Skin of body (tissue), 2 donors: Measurements from ENCODE around the gene SEMG2. TPM values are rescaled to one million over a fixed set of nuclear protein-coding genes. Genes with fewer than 3 reads are reported as not detected.

Experiments
- DNase-seq: peaks from one replicate; lab custom pipeline; 2025; lab: John Stamatoyannopoulos, UW
- total RNA-seq: library from RNA; depleted of rRNA; stranded (reverse); fragments of >200 nt; gene quantifications from one replicate; pipeline ENCODE4 v1.2.3, GENCODE V29; 2014

Gene SEMG2, protein sequence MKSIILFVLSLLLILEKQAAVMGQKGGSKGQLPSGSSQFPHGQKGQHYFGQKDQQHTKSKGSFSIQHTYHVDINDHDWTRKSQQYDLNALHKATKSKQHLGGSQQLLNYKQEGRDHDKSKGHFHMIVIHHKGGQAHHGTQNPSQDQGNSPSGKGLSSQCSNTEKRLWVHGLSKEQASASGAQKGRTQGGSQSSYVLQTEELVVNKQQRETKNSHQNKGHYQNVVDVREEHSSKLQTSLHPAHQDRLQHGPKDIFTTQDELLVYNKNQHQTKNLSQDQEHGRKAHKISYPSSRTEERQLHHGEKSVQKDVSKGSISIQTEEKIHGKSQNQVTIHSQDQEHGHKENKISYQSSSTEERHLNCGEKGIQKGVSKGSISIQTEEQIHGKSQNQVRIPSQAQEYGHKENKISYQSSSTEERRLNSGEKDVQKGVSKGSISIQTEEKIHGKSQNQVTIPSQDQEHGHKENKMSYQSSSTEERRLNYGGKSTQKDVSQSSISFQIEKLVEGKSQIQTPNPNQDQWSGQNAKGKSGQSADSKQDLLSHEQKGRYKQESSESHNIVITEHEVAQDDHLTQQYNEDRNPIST
- total RNA-seq = not detected

- no peak for DNase-seq
Measured at GRCh38 chr20:45221076-45221475, at the start of gene SEMG2. TSS of gene SEMG2 (plus strand) at chr20:45221373. CDS start at chr20:45221390, 17 bp downstream.

- no peak for DNase-seq
Measured at GRCh38 chr20:45173522-45173921, 47.7 kb upstream of the SEMG2 start.

DNA sequence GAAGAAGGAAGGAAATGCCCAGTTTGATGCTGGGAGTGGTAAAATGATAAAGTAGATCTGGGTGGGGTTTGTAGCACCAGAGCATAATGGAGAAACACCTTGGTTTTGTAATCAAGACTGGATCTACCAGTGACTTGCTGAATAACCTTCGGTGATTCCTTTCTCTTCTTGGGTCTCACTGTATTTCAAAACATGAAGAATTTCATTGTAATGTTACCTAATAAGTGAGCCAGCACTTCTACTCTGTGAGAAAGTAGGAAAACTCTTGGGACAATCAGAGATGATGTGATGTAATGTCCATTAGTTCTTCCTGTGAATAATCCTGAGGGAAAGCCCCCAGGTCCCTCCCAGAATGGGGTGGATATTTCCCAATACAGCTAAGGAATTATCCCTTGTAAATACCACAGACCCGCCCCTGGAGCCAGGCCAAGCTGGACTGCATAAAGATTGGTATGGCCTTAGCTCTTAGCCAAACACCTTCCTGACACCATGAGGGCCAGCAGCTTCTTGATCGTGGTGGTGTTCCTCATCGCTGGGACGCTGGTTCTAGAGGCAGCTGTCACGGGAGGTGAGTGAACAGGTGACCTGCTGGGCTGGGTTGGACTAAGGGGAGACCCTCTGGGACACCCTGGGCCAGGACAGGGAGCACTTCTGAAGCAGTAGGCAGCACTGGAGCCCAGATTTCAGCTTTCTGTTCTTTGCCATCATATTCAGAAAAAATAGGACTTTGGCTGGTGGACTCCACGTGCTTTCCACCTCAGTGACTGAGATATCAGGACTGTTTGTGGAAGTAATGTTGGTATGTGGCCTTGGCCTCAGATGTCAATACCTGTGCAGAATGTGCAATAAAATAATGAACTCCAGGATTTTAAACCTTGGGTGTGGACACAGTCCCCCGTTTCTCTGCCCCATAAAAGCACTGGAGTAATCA lies 46.5 kb upstream of the SEMG2 start, which contains the start of gene PI3:
PI3 (plus strand) TSS at position 469 of the 931 bp plus-strand sequence; CDS start at position 490, 21 bp downstream.
- DNase-seq = no peak

- DNase-seq = no peak
Measured at GRCh38 chr20:45176526-45177267, 44.5 kb upstream of the SEMG2 start.

- no peak for DNase-seq
Measured at GRCh38 chr20:45179166-45179565, 42.0 kb upstream of the SEMG2 start.

- DNase-seq = no peak
Measured at GRCh38 chr20:45181639-45182038, 39.5 kb upstream of the SEMG2 start.

DNA sequence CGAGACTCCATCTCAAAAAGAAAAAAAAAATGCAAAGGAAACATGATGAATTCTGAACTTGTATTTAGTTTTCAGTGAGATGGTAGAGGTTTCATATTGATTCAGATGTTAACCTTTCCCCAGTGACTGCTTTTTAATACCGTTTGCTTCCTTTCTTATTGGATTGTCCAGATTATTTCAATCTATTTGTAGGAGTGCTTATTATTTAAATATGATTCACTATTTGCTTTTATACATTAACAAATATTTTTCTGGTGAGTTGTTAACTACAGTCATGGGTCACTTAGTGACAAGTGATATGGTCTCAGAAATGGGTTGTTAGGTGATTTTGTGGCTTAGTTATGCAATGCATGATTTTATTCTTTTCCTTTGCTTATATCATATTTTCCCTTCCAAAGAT lies 38.1 kb upstream of the SEMG2 start:
- no peak for DNase-seq

DNA sequence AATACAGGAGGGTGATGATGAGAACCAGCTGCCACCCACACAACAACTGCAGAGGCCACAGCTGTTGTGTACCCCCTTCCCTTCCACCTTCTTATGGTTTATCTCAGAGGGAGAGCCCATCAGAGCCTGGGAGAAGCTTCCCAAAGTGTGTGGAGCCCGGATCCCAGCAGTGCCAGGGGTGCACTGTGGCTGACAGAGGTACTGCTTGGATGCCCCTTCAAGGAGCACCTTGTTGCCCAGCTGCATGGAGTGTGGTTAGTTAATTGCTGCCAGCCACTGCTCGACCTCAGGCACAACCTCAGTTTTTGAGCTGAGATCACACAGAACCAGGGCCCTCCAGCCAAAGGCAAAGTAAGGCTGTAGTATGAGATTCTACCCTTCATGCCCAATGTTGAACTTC lies 33.5 kb upstream of the SEMG2 start:
- no peak for DNase-seq

GRCh38 chr20:45189067-45189609 lies 32.0 kb upstream of the SEMG2 start:
- DNase-seq = no peak

- DNase-seq = no peak
Measured at GRCh38 chr20:45189861-45190260, 31.3 kb upstream of the SEMG2 start.

GRCh38 chr20:45191926-45192325 lies 29.2 kb upstream of the SEMG2 start:
- DNase-seq = no peak

DNA sequence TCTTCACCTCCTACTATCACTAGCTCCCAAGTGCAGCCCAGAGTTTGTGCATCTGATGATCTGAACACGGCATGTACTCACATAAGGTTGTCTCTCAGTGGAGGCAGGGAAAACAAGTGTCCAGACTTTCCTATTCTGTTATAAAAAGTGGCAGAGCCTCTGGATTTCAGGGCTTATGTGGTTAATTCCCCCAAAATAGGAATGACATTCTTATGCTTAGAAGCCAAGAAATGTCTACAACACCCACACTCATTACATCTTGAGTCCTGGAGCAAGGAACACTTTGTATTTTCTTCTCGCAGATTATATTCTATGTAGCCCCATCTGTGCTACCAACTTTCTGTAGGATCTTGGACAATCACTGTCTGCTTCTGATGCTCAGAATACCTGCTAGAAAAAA lies 27.8 kb upstream of the SEMG2 start:
- no peak for DNase-seq

GRCh38 chr20:45206725-45207124 lies 14.4 kb upstream of the SEMG2 start, which contains the start of gene SEMG1:
TSS of gene SEMG1 (plus strand) at chr20:45207033. CDS start at chr20:45207054, 21 bp downstream.
- DNase-seq = no peak

DNA sequence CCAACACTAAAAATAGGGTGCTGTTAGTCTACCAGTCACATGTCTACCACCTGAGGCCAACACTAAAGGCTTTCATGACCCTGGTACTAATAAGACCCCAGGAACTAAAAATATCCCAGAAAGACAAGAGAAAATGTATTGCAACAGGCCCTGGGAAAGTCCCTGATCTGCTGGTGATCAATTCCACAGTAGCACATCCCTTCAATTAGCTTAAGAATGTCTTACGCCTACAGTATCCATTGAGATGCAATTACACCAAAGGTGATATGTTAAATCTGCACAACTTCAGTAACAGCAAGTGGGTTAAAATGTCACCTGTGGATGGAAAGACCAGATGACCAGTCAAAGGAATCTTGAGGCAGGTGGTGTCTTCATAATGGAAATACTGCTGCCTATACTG lies 11.2 kb upstream of the SEMG2 start:
- DNase-seq = no peak

DNA sequence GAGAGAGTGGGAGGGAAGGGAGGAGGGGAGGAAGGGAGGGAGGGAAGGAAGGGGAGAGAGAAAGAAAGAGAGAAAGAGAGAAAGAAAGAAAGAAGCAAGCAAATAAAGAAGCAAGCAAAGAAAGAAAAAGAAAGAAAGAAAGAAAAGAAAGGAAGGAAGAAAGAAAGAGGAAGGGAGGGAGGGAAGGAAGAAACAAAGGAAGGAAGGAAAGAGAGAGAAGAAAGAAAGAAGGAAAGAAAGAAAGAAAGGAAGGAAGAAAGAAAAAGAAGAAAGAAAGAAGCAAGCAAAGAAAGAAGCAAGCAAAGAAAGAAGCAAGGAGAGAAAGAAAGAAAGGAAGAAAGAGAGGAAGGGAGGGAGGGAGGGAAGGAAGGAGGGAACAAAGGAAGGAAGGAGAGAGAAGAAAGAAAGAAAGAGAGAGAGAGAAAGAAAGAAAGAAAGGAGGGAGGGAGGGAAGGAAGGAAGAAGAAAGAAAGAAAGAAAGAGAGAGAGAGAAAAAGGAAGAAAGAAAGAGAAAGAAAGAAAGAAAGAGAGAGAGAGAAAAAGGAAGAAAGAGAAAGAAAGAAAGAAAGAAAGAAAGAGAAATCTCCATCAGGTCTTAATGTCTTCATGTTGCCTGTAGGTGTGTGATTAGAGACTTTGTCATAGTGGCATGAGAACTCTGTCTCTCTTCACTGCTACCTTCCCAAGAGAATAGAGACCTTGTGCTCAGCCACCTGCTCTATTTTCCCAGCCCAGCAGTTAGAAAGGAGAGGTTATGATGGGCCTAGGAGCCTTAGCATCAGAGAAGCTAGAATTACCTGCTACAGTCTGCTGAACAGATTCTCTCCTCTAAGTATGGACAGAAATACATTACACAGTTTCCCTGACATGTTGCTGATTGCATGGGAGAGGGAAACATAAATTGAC lies 9.4 kb upstream of the SEMG2 start:
- DNase-seq = no peak

GRCh38 chr20:45212836-45213235 lies 8.3 kb upstream of the SEMG2 start:
- DNase-seq = no peak

DNA sequence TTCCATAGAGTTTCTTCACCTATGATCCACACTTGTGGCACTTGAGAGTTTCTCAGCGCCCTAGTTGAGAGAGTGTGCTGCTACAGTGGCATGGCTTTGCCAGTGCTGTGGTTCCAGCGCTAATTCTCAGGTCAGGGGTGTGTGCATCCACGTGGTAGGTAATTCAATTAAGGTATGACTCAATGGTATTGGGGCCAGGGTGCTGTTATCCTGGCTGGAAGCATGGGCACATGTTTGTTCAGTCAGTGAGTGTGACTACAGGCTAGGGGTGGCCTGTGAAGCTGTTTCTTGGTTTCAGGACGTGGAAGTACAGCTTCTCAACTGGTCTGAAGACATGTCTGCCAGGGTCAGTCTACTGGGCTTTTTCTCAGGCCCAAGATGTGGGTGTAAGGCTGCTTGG lies 3.0 kb upstream of the SEMG2 start:
- DNase-seq = no peak

DNA sequence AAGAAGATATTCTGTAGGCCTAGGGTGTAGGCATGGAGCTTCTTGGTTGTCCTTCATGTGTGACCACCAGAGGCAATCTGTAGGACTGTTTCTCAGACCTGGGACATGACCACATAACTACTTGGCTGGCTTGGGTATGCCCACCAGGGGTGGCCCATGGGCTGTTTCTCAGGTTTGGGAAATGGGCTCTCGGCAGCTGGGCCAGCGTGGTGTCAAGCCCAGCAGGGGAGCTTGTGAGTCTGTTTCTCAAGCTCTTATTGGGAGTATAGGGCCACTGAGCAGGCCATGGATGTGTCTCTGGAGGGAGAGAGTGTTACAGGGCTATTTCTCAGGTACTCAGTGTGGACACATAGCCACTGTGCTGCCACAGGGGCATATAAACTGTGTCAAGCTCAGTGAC lies 2.5 kb upstream of the SEMG2 start:
- DNase-seq = no peak

- DNase-seq = no peak
Measured at GRCh38 chr20:45223136-45223535, 2.0 kb downstream of the SEMG2 start.

DNA sequence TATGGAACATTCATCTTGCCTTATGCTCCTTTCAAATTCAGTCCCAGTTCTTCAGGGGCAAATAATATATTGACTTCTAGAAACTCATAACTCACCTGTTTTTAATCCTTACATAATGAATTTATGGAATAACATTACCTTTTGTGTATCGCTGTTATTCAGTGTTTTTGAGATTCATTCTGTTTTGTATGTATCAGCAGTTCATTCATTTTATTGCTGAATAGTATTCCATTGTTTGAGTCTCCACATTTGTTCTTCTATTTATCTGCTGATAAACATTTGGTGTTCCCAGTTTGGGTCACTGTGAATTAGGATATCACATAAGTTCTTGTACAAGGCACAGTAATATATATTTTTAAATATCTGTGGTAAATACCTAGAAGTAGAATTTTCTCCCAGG lies 5.1 kb downstream of the SEMG2 start:
- no peak for DNase-seq
